Measurements from ENCODE around the gene FYB1. TPM values are rescaled to one million over a fixed set of nuclear protein-coding genes. Genes with fewer than 3 reads are reported as not detected.

The FYB1 gene
- polyA plus RNA-seq, 6 donors from 2014 or later, result 1.4 to 4.1 (median 2.0) TPM

DNA sequence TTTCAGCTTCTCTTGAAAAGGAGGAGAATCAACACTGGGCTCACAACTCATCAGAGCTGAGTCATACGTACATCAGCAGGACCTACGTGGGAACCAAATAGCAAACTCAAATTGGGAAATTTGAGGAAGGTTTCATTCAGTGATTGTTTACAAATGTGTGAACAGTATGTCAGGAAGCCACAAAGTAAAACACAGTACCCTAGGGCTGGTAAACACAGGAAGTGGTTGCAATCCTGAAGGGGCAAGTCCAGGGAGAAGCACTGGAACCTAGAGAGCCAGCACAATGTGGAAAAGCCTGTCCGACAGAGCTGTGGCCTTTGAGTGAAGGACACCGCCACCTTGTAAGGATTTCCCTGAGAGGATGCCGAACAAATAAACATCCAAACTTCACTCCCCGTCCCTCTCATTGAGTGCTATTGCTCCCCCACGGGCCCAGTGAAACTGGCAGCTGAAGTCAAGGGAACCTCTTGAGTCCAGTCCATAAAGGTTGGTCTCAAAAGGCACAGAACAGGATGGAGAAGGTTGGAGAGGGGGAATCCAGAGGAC lies 118.4 kb downstream of the FYB1 start:
- peaks cover 0 to 6% (median 0%) of the 10 kb centered on the region in 3 donors for H3K27me3 Mint-ChIP-seq
- H3K9me3 Mint-ChIP-seq, result no peaks in the 10 kb centered on the region
- H3K27ac Mint-ChIP-seq, result no peak overlapping the region
- no peaks in the 10 kb centered on the region for H3K4me1 Mint-ChIP-seq
- DNase-seq (no peak), ATAC-seq (ENCODE audit: low read depth in 2 of 2) (no peak)
- H3K36me3 Mint-ChIP-seq, result no peaks in the 10 kb centered on the region
- H3K4me3 Mint-ChIP-seq, result no peak overlapping the region

DNA sequence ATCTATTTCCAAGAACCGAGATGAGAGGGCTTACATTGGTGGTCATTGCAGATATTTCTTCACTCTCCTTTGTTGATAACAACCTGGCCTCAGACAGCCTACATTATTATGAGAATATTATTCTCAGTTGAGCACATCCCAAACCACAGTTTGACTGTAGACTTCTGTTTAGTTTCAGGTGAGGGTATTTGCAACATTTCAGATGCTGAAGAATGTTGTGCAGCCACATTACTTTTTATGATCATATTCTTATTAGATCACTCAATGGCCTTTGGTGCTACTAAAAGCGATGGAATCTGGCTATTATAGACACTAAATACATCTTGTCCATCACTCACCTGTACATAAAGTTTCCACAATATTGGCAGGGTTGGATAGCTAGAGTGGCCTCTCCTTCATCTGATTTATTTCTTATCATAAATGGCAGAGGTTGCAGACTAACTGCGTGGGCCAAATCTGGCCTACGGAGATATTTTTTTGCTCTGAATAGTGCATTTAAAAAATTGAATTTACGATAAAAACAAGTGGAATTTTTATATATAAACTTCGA lies 119.0 kb downstream of the FYB1 start:
- Mint-ChIP-seq H3K9me3 (no peaks in the 10 kb centered on the region), H3K36me3 (no peaks in the 10 kb centered on the region), H3K4me3 (no peak overlapping the region), H3K27me3 (peaks cover 0 to 6% (median 0%) of the 10 kb centered on the region in 3 donors), H3K4me1 (no peaks in the 10 kb centered on the region), H3K27ac (no peak overlapping the region)
- DNase-seq (no peak), ATAC-seq (ENCODE audit: low read depth in 2 of 2) (no peak)

- H3K4me1 Mint-ChIP-seq, result no peaks in the 10 kb centered on the region
- DNase-seq (no peak), ATAC-seq (ENCODE audit: low read depth in 2 of 2) (no peak)
- peaks cover 0 to 6% (median 0%) of the 10 kb centered on the region in 3 donors for H3K27me3 Mint-ChIP-seq
- no peak overlapping the region for H3K27ac Mint-ChIP-seq
- no peaks in the 10 kb centered on the region for H3K9me3 Mint-ChIP-seq
- no peak overlapping the region for H3K4me3 Mint-ChIP-seq
- no peaks in the 10 kb centered on the region for H3K36me3 Mint-ChIP-seq
Observed at GRCh38 chr5:39099831-39100230, 119.5 kb downstream of the FYB1 start.

- H3K27ac Mint-ChIP-seq, result no peak overlapping the region
Observed at GRCh38 chr5:39093352-39093751, 126.0 kb downstream of the FYB1 start.

GRCh38 chr5:39092581-39093351 lies 126.6 kb downstream of the FYB1 start:
- H3K4me3 Mint-ChIP-seq, result no peak overlapping the region
- no peak for DNase-seq
- no peak for ATAC-seq (ENCODE audit: low read depth in 2 of 2)
- H3K9me3 Mint-ChIP-seq, result peaks cover 0 to 24% (median 5%) of the 10 kb centered on the region in 7 donors
- no peaks in the 10 kb centered on the region for H3K36me3 Mint-ChIP-seq
- no peak overlapping the region for H3K27ac Mint-ChIP-seq
- no peaks in the 10 kb centered on the region for H3K4me1 Mint-ChIP-seq
- H3K27me3 Mint-ChIP-seq, result peaks cover 0 to 23% (median 18%) of the 10 kb centered on the region in 3 donors

More at GRCh38 chr5:39093352-39093751, 126.0 kb downstream of the FYB1 start:
- ATAC-seq (ENCODE audit: low read depth in 2 of 2), result no peak
- Mint-ChIP-seq H3K27me3 (peaks cover 0 to 19% (median 18%) of the 10 kb centered on the region in 3 donors), H3K36me3 (no peaks in the 10 kb centered on the region), H3K4me3 (no peak overlapping the region), H3K4me1 (no peaks in the 10 kb centered on the region), H3K9me3 (peaks cover 0 to 24% (median 5%) of the 10 kb centered on the region in 7 donors)
- no peak for DNase-seq

GRCh38 chr5:39091940-39092580 lies 127.3 kb downstream of the FYB1 start:
- Mint-ChIP-seq H3K27ac (no peak overlapping the region), H3K4me3 (no peak overlapping the region), H3K9me3 (peaks cover 0 to 24% (median 5%) of the 10 kb centered on the region in 7 donors), H3K36me3 (no peaks in the 10 kb centered on the region), H3K4me1 (no peaks in the 10 kb centered on the region), H3K27me3 (peaks cover 0 to 25% (median 18%) of the 10 kb centered on the region in 3 donors)
- DNase-seq (no peak), ATAC-seq (ENCODE audit: low read depth in 2 of 2) (no peak)

GRCh38 chr5:39083968-39084367 lies 135.4 kb downstream of the FYB1 start:
- Mint-ChIP-seq H3K27me3 (peaks cover 0 to 20% (median 5%) of the 10 kb centered on the region in 3 donors), H3K36me3 (no peaks in the 10 kb centered on the region), H3K27ac (no peak overlapping the region), H3K4me3 (no peak overlapping the region), H3K4me1 (peaks cover 0 to 3% (median 0%) of the 10 kb centered on the region in 3 donors), H3K9me3 (peaks cover 0 to 11% (median 2%) of the 10 kb centered on the region in 7 donors)
- ATAC-seq (ENCODE audit: low read depth in 2 of 2) (no peak), DNase-seq (no peak)

DNA sequence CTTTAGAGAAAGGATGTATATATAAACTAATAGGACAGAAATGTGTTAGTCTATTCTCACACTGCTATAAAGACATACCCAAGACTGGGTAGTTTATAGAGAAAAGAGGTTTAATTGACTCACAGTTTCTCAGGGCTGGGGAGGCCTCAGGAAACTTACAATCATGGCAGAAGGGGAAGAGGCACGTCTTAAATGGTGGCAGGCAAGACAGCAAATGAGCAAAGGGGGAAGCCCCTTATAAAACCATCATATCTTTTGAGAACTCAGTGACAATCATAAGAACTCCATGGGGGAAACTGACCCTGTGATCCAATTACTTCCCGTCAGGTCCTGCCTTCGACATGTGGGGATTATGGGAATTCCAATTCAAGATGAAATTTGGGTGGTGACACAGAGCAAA lies 136.4 kb downstream of the FYB1 start:
- peaks cover 0 to 3% (median 0%) of the 10 kb centered on the region in 3 donors for H3K4me1 Mint-ChIP-seq
- ATAC-seq (ENCODE audit: low read depth in 2 of 2) (no peak), DNase-seq (no peak)
- H3K27me3 Mint-ChIP-seq, result peaks cover 0 to 11% (median 0%) of the 10 kb centered on the region in 3 donors
- peaks cover 0 to 11% (median 2%) of the 10 kb centered on the region in 7 donors for H3K9me3 Mint-ChIP-seq
- H3K4me3 Mint-ChIP-seq, result no peak overlapping the region
- H3K36me3 Mint-ChIP-seq, result no peaks in the 10 kb centered on the region
- H3K27ac Mint-ChIP-seq, result no peak overlapping the region

GRCh38 chr5:39080597-39081204 lies 138.7 kb downstream of the FYB1 start:
- Mint-ChIP-seq H3K27ac (no peak overlapping the region), H3K36me3 (no peaks in the 10 kb centered on the region), H3K9me3 (peaks cover 0 to 11% (median 2%) of the 10 kb centered on the region in 7 donors), H3K27me3 (no peaks in the 10 kb centered on the region), H3K4me3 (no peak overlapping the region), H3K4me1 (peaks cover 7 to 22% (median 8%) of the 10 kb centered on the region in 3 donors)
- ATAC-seq (ENCODE audit: low read depth in 2 of 2) (peak in 1 of 2 donors; percentile 22), DNase-seq (peak; percentile 7)

- ATAC-seq (ENCODE audit: low read depth in 2 of 2) (no peak), DNase-seq (no peak)
- H3K36me3 Mint-ChIP-seq, result no peaks in the 10 kb centered on the region
- H3K27ac Mint-ChIP-seq, result no peak overlapping the region
- H3K4me1 Mint-ChIP-seq, result peaks cover 7 to 25% (median 13%) of the 10 kb centered on the region in 3 donors
- no peak overlapping the region for H3K4me3 Mint-ChIP-seq
- H3K9me3 Mint-ChIP-seq, result peaks cover 0 to 11% (median 2%) of the 10 kb centered on the region in 7 donors
- no peaks in the 10 kb centered on the region for H3K27me3 Mint-ChIP-seq
Observed at GRCh38 chr5:39080168-39080567, 139.2 kb downstream of the FYB1 start.

GRCh38 chr5:39079147-39079546 lies 140.2 kb downstream of the FYB1 start:
- Mint-ChIP-seq H3K9me3 (peaks cover 0 to 11% (median 2%) of the 10 kb centered on the region in 7 donors), H3K27ac (no peak overlapping the region), H3K27me3 (no peaks in the 10 kb centered on the region), H3K36me3 (no peaks in the 10 kb centered on the region), H3K4me3 (no peak overlapping the region), H3K4me1 (peaks cover 7 to 27% (median 15%) of the 10 kb centered on the region in 3 donors)
- DNase-seq (no peak), ATAC-seq (ENCODE audit: low read depth in 2 of 2) (no peak)

GRCh38 chr5:39076757-39077728 lies 142.3 kb downstream of the FYB1 start:
- ATAC-seq (ENCODE audit: low read depth in 2 of 2), result peak; percentile 32 to 37
- Mint-ChIP-seq H3K27ac (peak overlapping the region; percentile 2 to 77 (median 20)), H3K9me3 (no peaks in the 10 kb centered on the region), H3K36me3 (no peaks in the 10 kb centered on the region), H3K4me1 (peaks cover 11 to 40% (median 23%) of the 10 kb centered on the region in 3 donors), H3K4me3 (peak overlapping the region; percentile 24 to 91 (median 60)), H3K27me3 (no peaks in the 10 kb centered on the region)
- DNase-seq, result peak; percentile 71
